Keratinocyte (primary cell): ENCODE data around the gene CDH18.

Experiments
- CTCF ChIP-seq, 3 experiments: IDR thresholded peaks in 1 of 3; conservative IDR thresholded peaks in 1 of 3; optimal IDR thresholded peaks in 1 of 3; 2 replicates in 2 of 3; 3 replicates in 1 of 3; pipeline versions ENCODE3 to v1.5.1; 2011; ENCODE audit warnings: low read length in 3 of 3, mild to moderate bottlenecking in 3 of 3, moderate library complexity in 2 of 3, control low read depth in 1 of 3, inconsistent platforms in 1 of 3; ENCODE audit not compliant: insufficient read depth in 2 of 3; ENCODE audit errors: extremely low read depth in 1 of 3
- EZH2 ChIP-seq: IDR thresholded peaks from one replicate; pipeline ENCODE4 v1.6.1; 2012; ENCODE audit warnings: inconsistent platforms, mild to moderate bottlenecking, low read length, moderate library complexity

- no peak for TF ChIP-seq CTCF (optimal IDR thresholded peaks at IDR 0.05 in 1 of 3, IDR thresholded peaks at IDR 0.05 in 1 of 3, conservative IDR thresholded peaks at IDR 0.05 in 1 of 3; ENCODE audit: extremely low read depth in 1 of 3, insufficient read depth in 2 of 3, low read length in 3 of 3)
- TF ChIP-seq EZH2 = no peak
These were observed 432.1 kb downstream of the CDH18 start for GRCh38 chr5:19555876-19556275.
